ENCODE data around the gene KPNA1.

DNA sequence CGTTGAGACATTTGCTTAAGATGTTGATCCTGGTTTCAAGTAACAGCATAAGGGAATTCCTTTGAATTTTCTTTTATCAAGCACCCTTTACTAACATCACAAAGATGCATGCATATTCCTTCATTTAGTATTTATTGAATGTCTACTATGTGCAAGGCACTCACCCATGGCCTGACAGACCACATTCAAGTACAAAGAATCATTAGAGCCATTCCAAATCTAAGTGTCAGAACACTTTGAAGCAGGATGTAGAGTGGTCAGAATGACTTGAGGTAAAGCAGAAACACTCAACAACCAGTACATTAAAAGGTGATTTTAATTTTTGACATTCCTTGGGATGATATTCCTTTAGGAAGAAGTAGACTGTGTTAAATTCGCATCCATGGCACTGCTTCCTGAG, 92.9 kb downstream of the KPNA1 start:
- TF ChIP-seq, protein P1, sequence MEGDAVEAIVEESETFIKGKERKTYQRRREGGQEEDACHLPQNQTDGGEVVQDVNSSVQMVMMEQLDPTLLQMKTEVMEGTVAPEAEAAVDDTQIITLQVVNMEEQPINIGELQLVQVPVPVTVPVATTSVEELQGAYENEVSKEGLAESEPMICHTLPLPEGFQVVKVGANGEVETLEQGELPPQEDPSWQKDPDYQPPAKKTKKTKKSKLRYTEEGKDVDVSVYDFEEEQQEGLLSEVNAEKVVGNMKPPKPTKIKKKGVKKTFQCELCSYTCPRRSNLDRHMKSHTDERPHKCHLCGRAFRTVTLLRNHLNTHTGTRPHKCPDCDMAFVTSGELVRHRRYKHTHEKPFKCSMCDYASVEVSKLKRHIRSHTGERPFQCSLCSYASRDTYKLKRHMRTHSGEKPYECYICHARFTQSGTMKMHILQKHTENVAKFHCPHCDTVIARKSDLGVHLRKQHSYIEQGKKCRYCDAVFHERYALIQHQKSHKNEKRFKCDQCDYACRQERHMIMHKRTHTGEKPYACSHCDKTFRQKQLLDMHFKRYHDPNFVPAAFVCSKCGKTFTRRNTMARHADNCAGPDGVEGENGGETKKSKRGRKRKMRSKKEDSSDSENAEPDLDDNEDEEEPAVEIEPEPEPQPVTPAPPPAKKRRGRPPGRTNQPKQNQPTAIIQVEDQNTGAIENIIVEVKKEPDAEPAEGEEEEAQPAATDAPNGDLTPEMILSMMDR (IDR thresholded peaks at IDR 0.05; ENCODE audit: low read depth, low read length), result no peak
- TF ChIP-seq EZH2phosphoT487 (IDR thresholded peaks at IDR 0.05; ENCODE audit: low read depth), result no peak
